ENCODE measurements around the gene ROR1.
"Not testable (repeated sequence)": the region's sequence is repeated elsewhere in the genome, so short reads cannot be mapped to it uniquely, and the experiment has no call there.

ROR1 gene

DNA sequence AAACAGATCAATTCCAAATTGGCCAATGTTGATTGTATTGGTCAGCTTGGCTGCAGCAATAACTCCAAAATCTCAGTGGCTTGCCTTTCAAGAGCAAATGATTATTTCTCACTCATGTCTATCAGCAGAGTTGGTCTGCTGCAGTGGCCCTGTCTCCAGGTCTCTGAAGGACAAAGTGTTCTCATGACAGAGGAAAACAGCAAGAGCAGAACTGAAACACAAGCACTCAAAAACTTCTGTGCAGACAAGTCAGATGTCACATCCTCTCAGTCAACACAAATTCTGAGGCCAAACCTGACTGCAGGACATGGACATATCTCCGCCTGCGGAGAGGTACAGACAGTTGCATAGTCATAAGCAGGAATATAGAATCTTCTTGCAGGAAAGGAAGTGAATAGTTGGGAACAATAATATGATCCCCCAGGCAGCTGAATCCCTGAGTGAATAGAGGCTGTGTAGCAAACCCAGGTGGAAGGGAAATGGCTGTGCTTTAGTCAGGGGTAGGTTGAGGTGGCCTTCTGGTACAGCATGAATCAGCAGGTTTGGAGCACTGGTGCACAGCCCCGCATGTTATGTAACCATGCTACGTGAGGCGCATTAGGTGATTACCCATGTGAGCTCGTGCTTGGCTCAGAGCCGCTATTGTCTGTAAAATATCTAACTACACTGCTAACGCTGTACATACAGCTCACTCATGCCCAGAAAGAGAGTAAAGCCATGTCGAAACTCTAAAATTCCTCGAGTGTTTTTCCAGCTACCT lies 412.5 kb downstream of the ROR1 start:
- no peak for DNase-seq
- ATAC-seq, result no peak

DNA sequence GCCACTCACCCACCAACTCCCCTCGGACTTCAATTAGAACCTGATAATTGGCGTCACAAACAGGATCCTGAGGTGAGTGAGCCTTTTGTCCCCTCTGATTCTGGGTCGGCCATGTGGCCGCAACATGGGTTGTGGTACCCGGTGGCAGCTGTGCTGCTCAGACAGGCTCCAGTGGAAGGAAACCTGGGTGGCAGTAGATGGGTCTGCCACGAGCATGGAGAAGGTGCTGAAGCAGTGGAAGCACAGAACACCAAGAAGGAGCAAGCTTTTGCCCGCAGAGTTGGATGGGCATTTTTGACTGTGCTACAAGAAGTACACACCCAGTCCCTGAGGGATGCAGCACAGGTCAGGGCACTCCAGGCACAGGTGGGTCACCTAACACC lies 413.1 kb downstream of the ROR1 start:
- no peak for DNase-seq
- ATAC-seq, result no peak

DNA sequence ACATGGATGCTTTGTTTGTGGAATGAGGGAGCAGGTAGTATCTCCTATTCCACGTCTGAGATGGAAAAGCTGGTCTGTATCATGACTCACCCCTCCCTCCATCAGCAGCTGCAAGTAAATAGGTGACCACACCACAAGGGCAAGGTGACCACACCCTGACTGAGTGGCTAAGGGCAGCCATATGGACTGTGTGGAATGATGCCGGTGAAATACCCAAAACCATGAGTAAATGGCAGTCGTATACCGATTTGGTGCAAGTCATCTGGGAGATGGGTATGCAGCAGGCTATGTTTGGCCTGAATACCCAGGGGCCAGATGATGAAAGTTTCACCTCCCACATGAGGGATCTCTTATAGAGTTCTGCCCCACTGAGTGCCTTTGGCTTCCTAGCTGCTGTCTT lies 413.8 kb downstream of the ROR1 start:
- no peak for ATAC-seq
- DNase-seq, result no peak

DNA sequence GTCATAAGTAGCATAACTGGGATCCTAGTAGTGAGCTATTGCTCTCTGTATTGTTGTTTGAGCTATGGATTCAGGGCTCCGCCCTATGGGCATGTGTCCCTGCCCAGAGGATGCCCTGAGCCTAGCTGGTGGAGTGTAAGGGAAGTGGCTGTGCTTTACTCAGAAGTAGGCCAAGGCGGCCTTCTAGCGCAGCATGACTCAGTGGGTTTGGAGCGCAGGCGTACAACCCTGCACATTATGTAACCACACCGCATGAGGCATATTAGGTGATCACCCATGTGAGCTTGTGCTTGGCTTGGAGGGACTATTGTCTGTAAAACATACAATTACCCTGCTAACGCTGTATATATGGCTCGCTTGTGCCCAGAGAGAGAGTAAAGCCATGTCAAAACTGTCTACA lies 418.5 kb downstream of the ROR1 start:
- DNase-seq, result no peak
- no peak for ATAC-seq

DNA sequence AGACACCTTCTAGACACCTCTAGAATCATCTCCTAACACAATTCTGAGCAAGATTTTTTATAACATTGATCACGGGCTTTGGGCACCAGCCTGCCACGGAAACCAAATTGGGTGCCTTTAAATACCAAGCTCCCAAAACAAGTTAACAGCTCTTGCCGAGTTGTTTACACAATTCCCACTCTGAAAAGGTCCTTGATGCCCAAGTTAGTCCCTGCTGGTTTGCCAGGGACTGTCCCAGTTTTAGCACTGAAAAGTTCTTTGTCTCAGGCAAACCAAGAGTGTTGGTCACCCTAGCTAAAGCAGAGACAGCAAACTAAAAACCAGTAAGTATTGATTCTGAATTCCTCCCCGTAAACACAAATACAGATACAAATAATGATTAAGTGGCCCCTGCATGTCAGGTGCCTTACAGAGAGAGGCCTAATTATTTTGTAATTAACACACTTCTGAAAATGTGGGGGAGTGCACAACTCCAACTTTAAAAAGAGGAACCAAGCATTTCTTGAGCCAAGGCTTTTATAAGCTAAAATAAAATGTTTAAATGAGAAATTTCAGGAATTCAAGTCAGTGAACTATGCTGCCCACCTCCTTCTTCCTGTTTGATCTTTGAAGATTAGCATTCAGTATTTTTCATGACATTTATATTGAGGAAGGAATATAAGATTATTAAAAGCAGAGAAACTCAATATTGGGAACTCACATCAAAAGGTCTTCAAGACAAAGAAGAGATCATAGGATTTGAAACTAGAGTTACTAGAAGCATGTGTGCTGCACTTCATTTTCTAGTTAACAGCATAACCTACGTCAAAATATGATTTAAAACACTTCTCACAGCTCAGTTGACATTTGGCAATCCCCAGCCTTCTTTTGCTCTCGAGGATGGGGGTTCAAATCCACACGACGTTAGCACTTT lies 420.6 kb downstream of the ROR1 start:
- no peak for DNase-seq
- ATAC-seq, result no peak

DNA sequence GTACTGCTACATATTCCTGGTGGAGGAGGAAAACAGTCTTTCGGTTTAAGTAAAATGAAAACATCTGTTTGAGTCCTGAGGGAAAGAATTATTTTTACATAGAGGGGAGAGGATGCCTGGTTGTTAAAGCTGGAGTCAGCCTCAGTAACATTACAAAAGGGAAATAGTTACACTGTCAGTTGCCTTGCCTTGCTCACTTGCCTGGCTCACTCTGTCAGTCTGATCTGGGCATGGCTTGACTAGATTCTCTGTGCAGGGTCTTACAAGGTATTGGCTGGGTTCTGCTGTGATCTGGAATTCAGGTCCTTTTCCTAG lies 421.2 kb downstream of the ROR1 start:
- DNase-seq (no peak), ATAC-seq (no peak)

DNA sequence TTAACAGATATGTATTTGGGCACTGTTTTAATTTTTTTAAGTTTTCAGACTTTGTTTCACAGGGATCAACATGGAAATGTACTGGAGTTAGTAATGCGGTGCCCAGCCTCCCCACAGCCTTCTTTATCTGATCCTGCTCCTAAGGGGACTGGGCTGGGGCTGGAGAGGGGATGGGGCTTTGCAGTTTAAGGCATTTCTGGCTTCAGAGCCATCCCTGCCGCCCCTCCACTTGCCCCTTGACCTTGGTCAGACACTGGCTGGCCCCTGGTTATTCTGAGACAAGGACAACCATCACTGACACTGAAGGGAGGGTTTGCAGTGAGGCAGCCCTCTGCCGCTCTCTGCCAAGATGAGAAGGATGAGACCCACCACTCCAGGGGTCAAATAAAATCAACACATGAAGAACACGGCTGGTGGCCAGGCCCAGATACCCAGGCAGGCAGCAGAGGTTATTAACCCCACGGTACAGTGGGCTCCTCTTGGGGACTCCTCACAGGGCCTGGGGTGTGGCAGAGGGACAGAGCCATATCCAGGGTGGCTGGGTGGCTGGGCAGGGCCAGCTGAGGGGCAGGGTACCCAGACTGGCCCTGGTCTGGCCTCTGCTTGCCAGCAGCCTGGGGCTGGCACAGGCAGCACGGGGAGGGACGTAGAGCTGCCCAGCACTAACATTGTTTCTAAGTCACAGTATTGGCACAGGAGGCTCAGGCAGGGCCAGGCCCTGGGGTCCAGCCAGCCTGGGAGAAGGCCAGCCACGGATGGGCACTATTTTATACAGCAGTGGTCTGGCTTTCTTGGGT lies 422.5 kb downstream of the ROR1 start:
- ATAC-seq (no peak), DNase-seq (no peak)

DNA sequence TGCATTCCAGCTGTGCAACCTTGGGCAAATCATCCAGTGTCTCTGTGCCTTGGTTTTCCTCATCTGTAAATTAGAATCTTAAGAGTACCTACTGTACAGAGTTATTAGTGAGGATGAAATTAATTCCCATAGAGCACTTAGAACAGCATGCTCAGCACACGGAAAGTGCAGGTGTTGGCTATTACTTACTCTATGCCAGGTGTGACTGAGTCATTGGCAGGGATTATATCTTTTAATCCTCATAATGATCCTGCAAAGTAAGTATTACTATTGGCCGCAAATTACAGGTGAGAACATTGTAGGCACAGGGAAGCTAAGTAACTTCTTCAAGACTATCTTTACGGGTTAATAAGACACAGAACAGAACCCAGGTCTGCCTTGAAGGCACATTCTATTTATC lies 423.3 kb downstream of the ROR1 start:
- ATAC-seq (no peak), DNase-seq (no peak)

DNA sequence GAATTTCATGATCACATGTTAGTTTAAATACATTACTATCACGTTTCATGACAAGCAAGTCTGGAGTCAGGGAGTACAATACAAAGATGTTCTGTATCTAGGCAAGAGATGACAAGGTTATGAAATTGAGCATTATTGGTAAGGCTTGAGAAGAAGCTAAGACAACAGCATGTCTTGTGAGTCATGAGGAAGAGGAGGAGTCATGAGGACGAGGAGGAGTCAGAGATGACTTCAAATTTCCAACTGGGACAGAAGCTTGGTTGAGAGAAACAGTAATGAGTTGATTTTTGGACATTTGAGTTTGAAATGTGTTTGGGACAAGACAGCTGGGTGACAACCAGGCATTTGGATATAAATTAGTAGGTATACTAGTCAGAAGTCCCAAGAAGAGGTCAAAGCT lies 425.3 kb downstream of the ROR1 start:
- DNase-seq (no peak), ATAC-seq (peak; percentile 65)

DNA sequence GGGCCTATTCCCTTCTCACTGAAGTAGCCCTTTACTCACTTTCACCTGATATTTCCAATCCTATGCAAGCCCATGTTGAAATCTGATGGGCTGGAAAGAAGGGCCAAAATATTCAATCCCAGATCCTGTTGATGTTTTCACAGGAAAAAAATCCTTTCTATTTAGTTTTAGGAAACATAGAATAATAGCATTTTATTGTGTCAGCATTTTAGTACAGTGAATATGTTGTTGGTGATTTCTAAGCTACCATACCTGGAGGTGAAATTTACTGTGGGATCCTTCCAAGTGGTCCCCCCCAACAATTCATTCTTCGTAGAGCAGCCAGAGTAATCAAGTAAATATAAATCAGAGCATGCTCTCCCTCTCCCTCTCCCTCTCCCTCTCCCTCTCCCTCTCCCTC lies 426.2 kb downstream of the ROR1 start:
- ATAC-seq (no peak), DNase-seq (no peak)

DNA sequence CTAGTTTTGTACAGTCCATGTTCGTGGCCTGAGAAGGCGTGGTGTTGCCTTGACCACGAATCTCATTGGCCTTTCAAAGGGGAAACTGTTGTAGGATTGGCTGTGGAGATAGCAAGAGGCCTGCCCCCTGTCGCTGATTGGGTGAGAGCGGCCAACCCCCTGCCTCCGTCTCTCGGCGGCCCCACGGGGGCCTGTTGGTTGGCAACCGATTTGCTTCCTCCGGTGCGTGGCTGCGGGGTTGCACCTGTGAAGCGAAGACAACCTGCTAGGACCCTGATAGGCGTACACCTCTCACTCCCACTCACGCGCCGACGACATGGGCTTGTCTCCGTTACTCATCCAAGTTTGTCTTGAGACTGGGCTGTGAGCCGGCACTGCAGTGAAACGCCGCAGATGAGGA lies 429.6 kb downstream of the ROR1 start, which contains the start of gene UBE2U:
TSS of gene UBE2U (plus strand) at position 204 of the 400 bp plus-strand sequence. CDS start 428 bp downstream, outside the sequence.
- ATAC-seq (no peak), DNase-seq (no peak)

DNA sequence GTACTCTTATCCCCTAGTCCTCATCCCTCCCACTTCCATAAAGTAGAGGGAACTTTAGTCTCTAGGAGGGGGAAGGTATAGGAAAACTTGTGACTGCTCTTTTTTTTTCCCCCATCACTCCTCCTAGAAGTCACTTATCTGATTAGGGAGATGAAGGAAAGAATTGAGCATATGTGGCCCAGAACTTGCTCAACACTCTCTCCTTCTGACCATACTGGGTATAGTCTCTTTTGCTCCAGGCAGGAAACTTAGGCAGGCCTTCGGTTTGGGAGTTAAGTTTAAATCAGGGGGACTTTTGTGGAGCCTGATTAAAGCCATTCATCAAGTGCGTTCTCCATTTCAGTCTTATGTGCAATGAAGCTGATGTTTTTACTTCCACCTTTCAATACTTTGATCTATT lies 435.4 kb downstream of the ROR1 start:
- DNase-seq, result no peak
- no peak for ATAC-seq

DNA sequence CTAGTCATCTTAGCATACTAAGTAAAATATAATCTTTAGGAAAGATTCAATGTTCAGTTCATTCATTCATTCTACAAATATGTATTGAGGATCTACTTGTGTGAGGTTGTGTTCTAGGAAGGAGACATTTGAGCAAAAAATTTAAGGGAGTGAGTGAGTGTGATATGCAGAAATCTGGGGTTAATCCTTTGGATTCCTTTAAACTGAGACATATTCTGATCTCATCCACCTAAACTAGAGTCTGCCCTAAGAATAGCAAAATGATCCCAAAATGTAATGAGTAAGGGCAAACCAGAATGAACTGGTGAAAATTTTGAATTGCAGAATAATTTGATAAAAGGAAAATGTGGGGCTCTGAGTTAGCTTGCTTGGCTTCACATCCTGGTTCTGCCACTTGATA lies 438.2 kb downstream of the ROR1 start:
- ATAC-seq (no peak), DNase-seq (no peak)

DNA sequence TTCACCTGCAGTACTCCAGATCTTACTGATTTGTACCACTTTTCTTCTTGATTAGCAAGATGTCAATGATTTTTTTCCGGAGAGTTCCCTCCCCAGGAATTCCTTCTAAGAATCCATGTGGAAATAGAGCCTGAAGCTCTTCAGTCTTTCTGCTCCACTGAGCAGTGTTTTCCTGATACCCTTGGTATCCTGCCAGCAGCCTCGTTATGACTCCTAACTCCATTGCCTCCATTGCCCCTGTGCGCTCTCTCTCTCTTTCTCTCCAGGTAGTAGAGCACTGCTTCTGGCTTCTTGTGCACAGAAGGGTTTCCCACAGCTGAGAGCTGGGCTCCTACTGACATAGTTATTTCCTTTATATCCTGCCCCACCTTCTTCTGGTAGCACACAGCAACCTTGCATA lies 441.8 kb downstream of the ROR1 start:
- ATAC-seq (no peak), DNase-seq (no peak)

DNA sequence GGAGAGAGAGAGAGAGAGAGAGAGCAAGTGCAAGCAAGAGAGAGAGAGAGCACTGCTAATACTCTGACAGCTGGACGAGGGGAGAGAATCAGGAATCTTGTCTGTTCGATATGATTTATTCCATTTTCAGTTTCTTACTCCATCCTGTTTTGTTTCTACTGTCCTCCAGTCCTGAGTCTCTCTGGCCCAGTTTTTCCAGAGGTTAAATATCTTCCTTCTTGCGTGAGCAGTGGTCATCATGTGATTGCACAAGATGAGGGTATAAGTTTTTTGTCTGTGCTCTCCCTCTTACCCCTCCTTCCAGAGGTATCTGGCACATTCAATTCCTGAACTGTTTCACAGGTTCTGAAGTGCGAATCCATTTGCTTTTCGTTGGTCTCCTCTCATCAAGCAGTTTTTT lies 446.4 kb downstream of the ROR1 start:
- no peak for DNase-seq
- no peak for ATAC-seq

DNA sequence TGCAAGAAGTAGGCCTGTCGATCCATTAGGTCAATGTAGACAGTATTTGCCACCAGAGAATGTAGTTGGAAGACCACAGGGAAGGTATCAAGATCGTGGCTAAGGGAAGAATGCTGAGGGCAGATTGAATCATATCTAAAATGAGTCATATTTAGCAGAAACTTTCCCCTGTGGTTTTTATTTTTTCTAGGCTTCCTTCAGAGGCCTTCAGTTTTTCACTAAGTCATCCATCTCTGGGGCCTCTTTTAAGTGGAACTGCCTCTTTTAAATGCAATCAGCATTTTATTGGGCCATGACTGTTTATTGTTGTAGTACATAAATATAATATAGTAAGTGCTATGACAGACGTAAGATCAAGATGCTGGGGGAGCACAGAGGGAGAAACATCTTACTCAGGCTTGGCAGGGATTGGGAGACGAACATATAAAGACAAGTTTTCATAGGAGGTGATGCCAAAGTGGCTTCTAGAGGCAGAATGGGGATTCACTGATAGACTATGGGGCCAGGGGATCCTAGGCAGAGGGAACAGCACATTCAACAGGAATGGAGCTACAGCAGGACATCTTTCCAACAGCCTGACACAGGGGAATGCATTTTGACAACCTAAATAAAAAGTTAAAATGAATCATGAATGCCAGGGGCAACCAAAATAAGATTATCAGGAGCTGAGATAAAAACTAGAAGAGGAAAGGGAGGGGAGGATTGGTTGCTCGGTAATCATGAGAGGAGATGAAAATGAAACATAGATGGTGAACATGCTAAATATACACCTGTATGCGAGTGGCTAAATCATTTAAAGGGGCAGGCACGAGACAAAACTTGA lies 449.7 kb downstream of the ROR1 start:
- DNase-seq, result no peak
- ATAC-seq, result peak; percentile 94

DNA sequence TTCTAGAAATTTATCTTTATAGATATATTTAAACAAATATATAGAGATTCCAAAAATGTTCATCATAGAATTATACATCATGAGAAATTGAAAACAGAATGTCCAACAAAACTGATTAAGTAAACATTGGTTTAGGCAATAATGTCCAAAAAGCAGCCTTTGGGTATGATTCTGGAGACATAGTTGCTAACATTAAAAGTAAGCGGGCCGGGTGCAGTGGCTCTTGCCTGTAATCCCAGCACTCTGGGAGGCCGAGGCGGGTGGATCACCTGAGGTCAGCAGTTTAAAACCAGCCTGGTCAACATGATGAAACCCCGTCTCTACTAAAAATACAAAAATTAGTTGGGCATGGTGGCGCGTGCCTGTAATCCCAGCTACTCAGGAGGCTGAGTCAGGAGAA lies 450.4 kb downstream of the ROR1 start:
- not testable (repeated sequence) for DNase-seq, ATAC-seq

DNA sequence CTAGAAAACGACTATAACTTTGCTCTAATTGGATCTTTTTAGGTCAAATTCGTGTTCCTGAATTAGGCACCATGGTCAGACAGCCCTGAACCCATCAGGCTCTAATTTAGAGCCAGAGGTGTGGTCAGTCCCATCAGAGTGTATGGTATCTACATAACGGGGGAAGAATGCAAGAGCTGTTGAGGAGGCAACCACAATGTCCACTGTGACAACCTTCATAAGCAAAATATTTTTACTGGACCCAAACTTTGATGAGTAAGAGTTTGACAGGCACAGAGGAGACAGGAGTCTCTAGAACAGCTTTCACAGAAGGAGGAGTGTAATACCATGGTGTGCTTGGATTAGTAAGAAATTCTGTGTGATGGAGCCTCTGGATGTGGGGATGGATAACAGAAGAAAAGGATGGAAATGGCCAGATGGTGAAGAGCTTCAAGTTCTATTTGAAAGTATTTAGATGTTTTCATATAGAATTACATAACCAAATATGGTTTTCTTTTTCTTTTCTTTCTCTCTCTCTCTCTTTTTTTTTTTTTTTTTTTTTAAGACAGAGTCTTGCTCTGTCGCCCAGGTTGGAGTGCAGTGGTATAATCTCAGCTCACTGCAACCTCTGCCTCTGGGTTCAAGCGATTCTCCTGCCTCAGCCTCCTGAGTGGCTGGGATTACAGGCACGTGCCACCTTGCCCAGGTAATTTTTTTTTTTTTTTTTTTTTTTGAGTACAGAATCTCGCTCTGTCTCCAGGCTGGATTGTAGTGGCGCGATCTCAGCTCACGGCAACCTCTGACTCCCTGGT lies 454.5 kb downstream of the ROR1 start:
- DNase-seq (no peak), ATAC-seq (no peak)

DNA sequence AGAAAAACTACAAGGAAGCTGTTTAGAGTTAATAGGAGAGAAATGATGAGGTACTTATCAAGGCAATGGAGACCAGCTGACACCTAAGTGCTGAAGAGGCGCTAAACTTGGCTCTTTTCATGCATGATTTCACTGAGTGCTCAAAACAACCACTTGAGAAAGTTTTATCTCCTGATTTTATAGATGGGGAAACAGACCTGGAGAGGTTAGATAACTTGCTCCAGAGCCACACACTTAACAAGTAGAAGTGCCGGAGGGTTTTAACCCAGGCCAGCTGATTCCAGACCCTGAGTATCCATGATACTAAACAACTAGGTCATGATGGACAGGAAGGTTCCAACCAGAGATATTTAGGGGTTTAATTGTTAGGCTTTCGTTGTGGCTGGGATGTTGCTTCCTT lies 455.5 kb downstream of the ROR1 start:
- DNase-seq, result no peak
- ATAC-seq, result no peak

Data from stimulated activated naive CD8-positive, alpha-beta T cell treated with anti-CD3 and anti-CD28 coated beads, Interleukin-15, Interleukin-2, amounts not matched to agents 100 U/mL and 50 U/mL, for 24 hours (primary cell).